H9 (cell line): Measurements from ENCODE around the gene NEURL4. TPM values are rescaled to one million over a fixed set of nuclear protein-coding genes. Genes with fewer than 3 reads are reported as not detected.

Source experiments
- DNase-seq: peaks from one replicate; pipeline ENCODE4 v3.0.0-alpha.2; 2017
- H2AFZ ChIP-seq: one replicate; pipeline ENCODE4 v1.6.1; 2013; ENCODE audit warnings: mild to moderate bottlenecking, low read length, control low read depth, moderate library complexity
- H2AK5ac ChIP-seq: 2 replicates; pipeline ENCODE4 v1.6.1; 2013; ENCODE audit warnings: low read length, control low read depth, mixed read lengths; ENCODE audit not compliant: insufficient read length
- H2BK120ac ChIP-seq: one replicate; pipeline ENCODE4 v1.6.1; 2013; ENCODE audit warnings: low read depth, mild to moderate bottlenecking, low read length, control low read depth, inconsistent platforms; ENCODE audit not compliant: poor library complexity, severe bottlenecking
- H2BK12ac ChIP-seq: 2 replicates; pipeline ENCODE4 v1.6.1; 2013; ENCODE audit warnings: low read length, control low read depth, mixed read lengths, low read depth; ENCODE audit not compliant: insufficient read length
- H2BK15ac ChIP-seq: 2 replicates; pipeline ENCODE4 v1.6.1; 2013; ENCODE audit warnings: low read depth, low read length, control low read depth
- H2BK20ac ChIP-seq: one replicate; pipeline ENCODE4 v1.6.1; 2013; ENCODE audit warnings: low read depth, mild to moderate bottlenecking, low read length, control low read depth, inconsistent platforms; ENCODE audit not compliant: poor library complexity, severe bottlenecking
- H2BK5ac ChIP-seq: 2 replicates; pipeline ENCODE4 v1.6.1; 2013; ENCODE audit warnings: low read length, control low read depth, mixed read lengths; ENCODE audit not compliant: insufficient read length
- H3K14ac ChIP-seq: 2 replicates; pipeline ENCODE4 v1.6.1; 2013; ENCODE audit warnings: low read length, control low read depth; ENCODE audit not compliant: insufficient read depth
- H3K18ac ChIP-seq: 2 replicates; pipeline ENCODE4 v1.6.1; 2013; ENCODE audit warnings: low read depth, mild to moderate bottlenecking, mixed read lengths, low read length, control low read depth; ENCODE audit not compliant: insufficient read length
- H3K23ac ChIP-seq: 2 replicates; pipeline ENCODE4 v1.6.1; 2013; ENCODE audit warnings: low read length, control low read depth, mixed read lengths, low read depth; ENCODE audit not compliant: insufficient read length
- H3K23me2 ChIP-seq: 2 replicates; pipeline ENCODE4 v1.6.1; 2013; ENCODE audit warnings: low read depth, mild to moderate bottlenecking, mixed read lengths, low read length, control low read depth; ENCODE audit not compliant: insufficient read length, poor library complexity, severe bottlenecking
- H3K27ac ChIP-seq: 2 replicates; pipeline ENCODE4 v1.5.1; 2013; ENCODE audit warnings: low read length, control low read depth, mixed read lengths, low read depth; ENCODE audit not compliant: insufficient read length
- H3K27me3 ChIP-seq: 2 replicates; pipeline ENCODE4 v1.6.1; 2013; ENCODE audit warnings: low read length, control low read depth, inconsistent platforms; ENCODE audit not compliant: insufficient read depth
- H3K4ac ChIP-seq: 2 replicates; pipeline ENCODE4 v1.6.1; 2013; ENCODE audit warnings: low read depth, mild to moderate bottlenecking, control low read depth, inconsistent platforms, low read length, moderate library complexity
- H3K4me1 ChIP-seq: 2 replicates; pipeline ENCODE4 v1.6.1; 2013; ENCODE audit warnings: low read length, control low read depth, inconsistent platforms; ENCODE audit not compliant: insufficient read depth
- H3K4me2 ChIP-seq: 2 replicates; pipeline ENCODE4 v1.6.1; 2013; ENCODE audit warnings: low read length, control low read depth, mixed read lengths; ENCODE audit not compliant: insufficient read length, insufficient read depth
- H3K56ac ChIP-seq: 2 replicates; pipeline ENCODE4 v1.6.1; 2013; ENCODE audit warnings: low read depth, mild to moderate bottlenecking, mixed read lengths, low read length, control low read depth; ENCODE audit not compliant: insufficient read length
- H3K79me1 ChIP-seq: 2 replicates; pipeline ENCODE4 v1.6.1; 2013; ENCODE audit warnings: low read depth, mild to moderate bottlenecking, moderate library complexity, low read length, control low read depth, inconsistent platforms; ENCODE audit not compliant: insufficient read depth, poor library complexity, severe bottlenecking
- H3K79me2 ChIP-seq: 2 replicates; pipeline ENCODE4 v1.6.1; 2013; ENCODE audit warnings: low read length, control low read depth, inconsistent platforms; ENCODE audit not compliant: insufficient read depth
- H3K9ac ChIP-seq: 2 replicates; pipeline ENCODE4 v1.6.1; 2013; ENCODE audit warnings: low read length, control low read depth, mixed read lengths; ENCODE audit not compliant: insufficient read length; ENCODE audit errors: extremely low read depth
- H3K9me3 ChIP-seq: one replicate; pipeline ENCODE4 v1.6.1; 2013; ENCODE audit warnings: low read depth, low read length, inconsistent platforms; ENCODE audit not compliant: control insufficient read depth
- H3T11ph ChIP-seq: one replicate; pipeline ENCODE4 v1.6.1; 2013; ENCODE audit warnings: mild to moderate bottlenecking, low read length, control low read depth, inconsistent platforms
- H4K20me1 ChIP-seq: one replicate; pipeline ENCODE4 v1.6.1; 2013; ENCODE audit not compliant: control insufficient read depth, insufficient read length, insufficient read depth
- H4K5ac ChIP-seq: 2 replicates; pipeline ENCODE4 v1.6.1; 2013; ENCODE audit warnings: low read depth, mild to moderate bottlenecking, mixed read lengths, low read length, control low read depth; ENCODE audit not compliant: insufficient read length
- H4K8ac ChIP-seq: replicated peaks from 2 replicates; pipeline ENCODE4 v1.6.1; 2013; ENCODE audit warnings: low read length, control low read depth, mixed read lengths, low read depth; ENCODE audit not compliant: insufficient read length
- H4K91ac ChIP-seq: 2 replicates; pipeline ENCODE4 v1.6.1; 2013; ENCODE audit warnings: low read depth, mild to moderate bottlenecking, moderate library complexity, mixed read lengths, low read length, control low read depth; ENCODE audit not compliant: insufficient read length
- H3K27ac Mint-ChIP-seq, 3 experiments: 2 replicates in 2 of 3; 3 replicates in 1 of 3; pipeline ENCODE4 v1.8.0; 2020 to 2021; ENCODE audit warnings: mixed read lengths in 3 of 3, mild to moderate bottlenecking in 1 of 3, moderate library complexity in 1 of 3
- H3K27me3 Mint-ChIP-seq: 2 replicates; pipeline ENCODE4 v1.8.0; 2021; ENCODE audit warnings: low read depth, mild to moderate bottlenecking, moderate library complexity, mixed read lengths
- H3K36me3 Mint-ChIP-seq, 3 experiments: 2 replicates in 2 of 3; 3 replicates in 1 of 3; pipeline ENCODE4 v1.8.0; 2020 to 2021; ENCODE audit warnings: low read depth in 3 of 3, mixed read lengths in 3 of 3; ENCODE audit not compliant: insufficient read depth in 1 of 3
- H3K4me1 Mint-ChIP-seq, 2 experiments: 2 replicates each; pipeline ENCODE4 v1.8.0; 2020; ENCODE audit warnings: mixed read lengths in 2 of 2
- H3K4me3 Mint-ChIP-seq, 2 experiments: 2 replicates in 1 of 2; 3 replicates in 1 of 2; pipeline ENCODE4 v1.8.0; 2020 to 2021; ENCODE audit warnings: mild to moderate bottlenecking in 2 of 2, mixed read lengths in 2 of 2, moderate library complexity in 1 of 2
- H3K9me3 Mint-ChIP-seq, 2 experiments: 2 replicates in 1 of 2; 3 replicates in 1 of 2; pipeline ENCODE4 v1.8.0; 2020; ENCODE audit warnings: mild to moderate bottlenecking in 2 of 2, mixed read lengths in 2 of 2, moderate library complexity in 1 of 2
- whole genome bisulfite sequencing: extraction: QIAGEN DNeasy Blood & Tissue Kit; methylation state at CpG from one replicate; pipeline ENCODE4 v1.1.7; 2013; ENCODE audit warnings: missing lambda C conversion rate, low lambda C conversion rate, mixed read lengths; ENCODE audit not compliant: insufficient read length; ENCODE audit errors: extremely low coverage; 5-methylcytosine and 5-hydroxymethylcytosine counted together
- total RNA-seq: library from RNA; stranded (reverse); gene quantifications from 2 replicates; pipeline ENCODE4 v1.2.1, GENCODE V29; 2021
- TF ChIP-seq, protein P1 (sequence below): fragments of 200-600 bp; sonication (generic); conservative IDR thresholded peaks from 3 replicates; pipeline ENCODE4 v1.8.0; 2021; ENCODE audit warnings: antibody characterized with exemption, mild to moderate bottlenecking

The NEURL4 gene
- total RNA-seq, 1 experiment from 2014 or later = 54.8 TPM

DNA sequence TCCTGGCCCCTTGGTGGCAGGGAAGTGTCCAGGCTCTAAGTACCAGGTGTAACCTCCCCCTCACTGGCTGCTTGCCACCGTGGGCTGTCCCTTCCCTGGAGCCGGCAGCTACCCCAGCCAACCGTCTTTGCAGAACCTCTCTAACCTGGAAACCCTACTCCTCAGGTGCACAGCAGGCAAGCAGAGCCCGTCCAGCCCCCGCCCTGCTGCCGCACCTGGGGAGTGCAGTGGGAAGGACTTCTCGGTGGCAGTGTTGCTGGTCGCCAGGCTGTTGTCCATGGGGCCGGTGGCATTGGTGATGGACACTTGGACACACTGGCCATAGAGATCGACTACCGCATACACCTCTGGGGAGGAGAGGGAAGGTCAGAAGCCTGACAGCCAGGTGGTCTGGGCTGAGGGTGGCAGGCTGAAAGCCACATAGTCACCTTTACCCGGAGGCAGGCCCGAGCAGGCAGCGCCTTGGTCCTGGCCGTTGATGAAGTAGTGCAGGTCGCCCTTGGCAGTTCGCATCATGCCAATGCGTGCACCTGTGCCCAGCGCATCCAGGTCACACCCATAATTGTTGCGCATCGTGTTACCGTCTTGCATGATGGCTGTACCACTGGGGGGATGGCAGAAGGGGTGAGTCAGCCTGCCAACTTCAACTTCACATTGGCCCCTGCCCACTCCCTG, 6.5 kb downstream of the NEURL4 start:
- H4K91ac ChIP-seq = no peak overlapping the region
- no peaks in the 10 kb centered on the region for H3K9me3 ChIP-seq
- no peak overlapping the region for H2BK12ac ChIP-seq
- Mint-ChIP-seq H3K36me3 (peaks cover 46 to 85% (median 78%) of the 10 kb centered on the region in 3 experiments; a peak in 6 of 7 replicates), H3K4me1 (no peaks in the 10 kb centered on the region; a peak in 1 of 4 replicates), H3K27ac (no peak overlapping the region), H3K9me3 (no peaks in the 10 kb centered on the region; a peak in 1 of 5 replicates), H3K4me3 (no peak overlapping the region), H3K27me3 (no peaks in the 10 kb centered on the region)
- no peak overlapping the region for H2AK5ac ChIP-seq
- H3K56ac ChIP-seq = no peak overlapping the region
- H2AFZ ChIP-seq = no peak overlapping the region
- no peaks in the 10 kb centered on the region for H4K20me1 ChIP-seq
- H2BK120ac ChIP-seq = no peak overlapping the region
- H2BK5ac ChIP-seq = no peak overlapping the region
- H3K14ac ChIP-seq = no peak overlapping the region
- no peak overlapping the region for H3K4me2 ChIP-seq
- H3K23ac ChIP-seq = no peak overlapping the region
- H4K5ac ChIP-seq = no peak overlapping the region
- no peaks in the 10 kb centered on the region for H3K4me1 ChIP-seq
- H3K9ac ChIP-seq = no peak overlapping the region
- no peaks in the 10 kb centered on the region for H3K23me2 ChIP-seq
- H3K4ac ChIP-seq = no peak overlapping the region
- no CpG with 5 or more reads among the region's 22 CpGs for WGBS
- H3K79me2 ChIP-seq = no peaks in the 10 kb centered on the region
- no peaks in the 10 kb centered on the region for H3K79me1 ChIP-seq
- H3K18ac ChIP-seq = no peak overlapping the region
- TF ChIP-seq, protein P1, sequence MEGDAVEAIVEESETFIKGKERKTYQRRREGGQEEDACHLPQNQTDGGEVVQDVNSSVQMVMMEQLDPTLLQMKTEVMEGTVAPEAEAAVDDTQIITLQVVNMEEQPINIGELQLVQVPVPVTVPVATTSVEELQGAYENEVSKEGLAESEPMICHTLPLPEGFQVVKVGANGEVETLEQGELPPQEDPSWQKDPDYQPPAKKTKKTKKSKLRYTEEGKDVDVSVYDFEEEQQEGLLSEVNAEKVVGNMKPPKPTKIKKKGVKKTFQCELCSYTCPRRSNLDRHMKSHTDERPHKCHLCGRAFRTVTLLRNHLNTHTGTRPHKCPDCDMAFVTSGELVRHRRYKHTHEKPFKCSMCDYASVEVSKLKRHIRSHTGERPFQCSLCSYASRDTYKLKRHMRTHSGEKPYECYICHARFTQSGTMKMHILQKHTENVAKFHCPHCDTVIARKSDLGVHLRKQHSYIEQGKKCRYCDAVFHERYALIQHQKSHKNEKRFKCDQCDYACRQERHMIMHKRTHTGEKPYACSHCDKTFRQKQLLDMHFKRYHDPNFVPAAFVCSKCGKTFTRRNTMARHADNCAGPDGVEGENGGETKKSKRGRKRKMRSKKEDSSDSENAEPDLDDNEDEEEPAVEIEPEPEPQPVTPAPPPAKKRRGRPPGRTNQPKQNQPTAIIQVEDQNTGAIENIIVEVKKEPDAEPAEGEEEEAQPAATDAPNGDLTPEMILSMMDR = no peak
- H3K27ac ChIP-seq = no peak overlapping the region
- no peak overlapping the region for H3T11ph ChIP-seq
- H2BK20ac ChIP-seq = no peak overlapping the region
- no peak overlapping the region for H4K8ac ChIP-seq
- H3K27me3 ChIP-seq = no peaks in the 10 kb centered on the region
- no peak for DNase-seq
- H2BK15ac ChIP-seq = no peak overlapping the region
